ENCODE measurements around the gene WDR59. TPM values are rescaled to one million over a fixed set of nuclear protein-coding genes. Genes with fewer than 3 reads are reported as not detected.

Gene WDR59
- polyA plus RNA-seq, 1 donor = 58.0 TPM

- no peak for DNase-seq
Observed at GRCh38 chr16:74902161-74902560, 82.8 kb downstream of the WDR59 start.

- DNase-seq = no peak
Observed at GRCh38 chr16:74901606-74902005, 83.3 kb downstream of the WDR59 start.

GRCh38 chr16:74899816-74900215 is 85.1 kb downstream of the WDR59 start:
- DNase-seq = no peak

GRCh38 chr16:74898659-74899058 is 86.3 kb downstream of the WDR59 start:
- peak; percentile 7 for DNase-seq

GRCh38 chr16:74896389-74897370 is 88.2 kb downstream of the WDR59 start:
- no peak for DNase-seq

- peak; percentile 61 for DNase-seq
Observed at GRCh38 chr16:74893541-74893940, 91.4 kb downstream of the WDR59 start.

- no peak for DNase-seq
Observed at GRCh38 chr16:74892574-74893461, 92.1 kb downstream of the WDR59 start.

- DNase-seq = no peak
Observed at GRCh38 chr16:74888888-74889287, 96.0 kb downstream of the WDR59 start.

GRCh38 chr16:74888232-74888862 is 96.6 kb downstream of the WDR59 start:
- DNase-seq = no peak

- no peak for DNase-seq
Observed at GRCh38 chr16:74887084-74887483, 97.8 kb downstream of the WDR59 start.

GRCh38 chr16:74877706-74878105 is 107.2 kb downstream of the WDR59 start:
- DNase-seq = no peak

- no peak for DNase-seq
Observed at GRCh38 chr16:74874912-74875546, 109.9 kb downstream of the WDR59 start.

- DNase-seq = no peak
Observed at GRCh38 chr16:74874123-74874522, 110.8 kb downstream of the WDR59 start.

- no peak for DNase-seq
Observed at GRCh38 chr16:74872302-74872701, 112.6 kb downstream of the WDR59 start.

GRCh38 chr16:74871608-74872007 is 113.3 kb downstream of the WDR59 start:
- no peak for DNase-seq

- no peak for DNase-seq
Observed at GRCh38 chr16:74868501-74868900, 116.4 kb downstream of the WDR59 start.

GRCh38 chr16:74868035-74868434 is 116.9 kb downstream of the WDR59 start:
- DNase-seq = no peak

- DNase-seq = no peak
Observed at GRCh38 chr16:74867281-74867849, 117.6 kb downstream of the WDR59 start.

GRCh38 chr16:74865922-74866598 is 118.9 kb downstream of the WDR59 start:
- no peak for DNase-seq

GRCh38 chr16:74862743-74863244 is 122.1 kb downstream of the WDR59 start:
- peak; percentile 33 for DNase-seq

GRCh38 chr16:74852500-74852875 is 132.4 kb downstream of the WDR59 start:
- DNase-seq = no peak

All from hindlimb muscle (tissue), 1 donor.